DMS53 (cell line): ENCODE measurements around the gene LMO4.

ENCODE experiments used
- DNase-seq: peaks from one replicate; lab custom pipeline; 2025; lab: John Stamatoyannopoulos, UW

LMO4 gene

DNA sequence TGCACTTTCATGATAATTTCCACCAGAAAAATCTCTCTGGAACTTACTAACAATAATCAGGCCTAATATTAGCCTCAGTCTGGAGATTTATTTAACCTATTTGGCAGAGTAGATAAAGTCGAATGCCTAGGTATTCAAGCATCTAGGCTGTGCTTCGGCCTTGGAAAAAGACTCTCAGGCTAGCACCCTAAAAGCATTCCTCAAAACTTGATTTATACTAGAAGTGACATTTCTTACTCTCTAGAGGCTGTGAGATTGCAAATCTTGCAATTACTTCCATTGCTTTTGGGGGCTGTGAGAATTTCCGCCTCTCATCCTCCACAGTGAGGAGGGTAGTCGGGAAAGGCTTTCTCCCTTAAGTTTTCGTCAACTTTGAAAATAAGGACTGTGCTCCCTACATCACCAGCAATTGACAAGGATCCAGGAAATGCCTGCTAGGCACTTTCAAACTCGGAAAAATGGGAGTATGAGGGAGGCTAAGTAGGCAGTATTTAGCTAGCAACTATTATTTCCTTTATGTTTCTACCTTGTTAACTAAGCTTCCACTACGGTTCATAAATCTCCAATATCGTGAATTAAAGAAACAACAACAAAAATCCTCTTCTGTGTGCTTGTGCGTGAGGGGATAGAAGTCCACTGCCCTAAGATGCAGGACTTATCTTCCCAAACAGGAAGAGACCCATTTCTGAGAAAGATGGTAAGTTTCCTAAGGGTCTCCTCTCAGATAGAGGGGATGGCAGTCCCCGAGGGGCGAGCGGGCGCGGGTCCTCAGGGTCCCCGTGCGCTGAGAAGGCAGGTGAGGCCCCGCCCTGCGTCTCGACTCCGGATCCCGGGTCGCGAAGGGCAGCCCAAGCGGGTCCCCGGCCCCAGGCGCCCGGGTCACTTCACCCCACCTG, 1.1 kb upstream of the LMO4 start:
- peak; percentile 60 for DNase-seq

- peak; percentile 85 for DNase-seq
These were observed 408 bp downstream of the LMO4 start for GRCh38 chr1:87329051-87329525.

- DNase-seq = peak; percentile 63
These were observed 911 bp downstream of the LMO4 start for GRCh38 chr1:87329526-87330056.

DNA sequence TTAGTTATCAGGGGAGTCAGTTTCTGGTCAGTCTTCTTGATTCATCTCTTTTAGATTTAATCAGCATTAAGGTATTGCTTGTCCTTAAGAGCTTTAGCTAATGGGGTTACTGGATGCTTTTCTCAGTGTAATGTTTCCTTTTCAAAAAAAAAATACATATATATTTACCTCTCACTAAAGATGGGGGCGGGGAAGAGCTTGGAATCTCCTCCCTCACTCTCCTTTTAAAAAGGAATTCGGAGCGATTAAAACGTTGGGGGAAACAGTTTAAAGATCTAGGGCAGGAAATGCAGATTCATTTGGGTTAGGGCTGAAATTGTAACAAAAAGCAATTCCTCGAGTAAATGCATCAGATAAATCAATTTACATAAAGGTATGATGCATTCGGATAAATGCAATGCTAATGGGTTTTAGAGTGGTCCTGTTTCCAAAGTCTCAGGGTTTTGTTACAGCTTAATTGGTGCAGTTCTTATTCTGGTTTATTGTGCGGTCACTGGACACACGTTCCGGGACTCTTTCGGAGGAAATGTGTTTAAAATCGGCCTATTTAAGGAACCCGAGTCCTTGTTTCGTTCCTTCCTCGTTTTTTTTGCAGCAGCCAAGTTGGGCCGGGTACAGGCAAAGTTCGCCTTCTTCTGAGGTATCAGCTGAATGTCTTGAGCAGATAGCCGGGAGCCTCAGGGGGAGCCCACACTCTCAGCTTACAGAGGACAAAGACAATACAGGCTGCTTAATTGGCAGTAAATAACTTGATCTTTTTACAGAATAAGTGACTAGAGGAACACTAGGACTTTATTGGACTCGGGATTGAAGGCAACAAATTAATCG, 1.6 kb downstream of the LMO4 start:
- DNase-seq = peak; percentile 54

GRCh38 chr1:87330885-87331364, 2.2 kb downstream of the LMO4 start:
- no peak for DNase-seq

- DNase-seq = peak; percentile 93
These were observed 2.9 kb downstream of the LMO4 start for GRCh38 chr1:87331365-87332241.

DNA sequence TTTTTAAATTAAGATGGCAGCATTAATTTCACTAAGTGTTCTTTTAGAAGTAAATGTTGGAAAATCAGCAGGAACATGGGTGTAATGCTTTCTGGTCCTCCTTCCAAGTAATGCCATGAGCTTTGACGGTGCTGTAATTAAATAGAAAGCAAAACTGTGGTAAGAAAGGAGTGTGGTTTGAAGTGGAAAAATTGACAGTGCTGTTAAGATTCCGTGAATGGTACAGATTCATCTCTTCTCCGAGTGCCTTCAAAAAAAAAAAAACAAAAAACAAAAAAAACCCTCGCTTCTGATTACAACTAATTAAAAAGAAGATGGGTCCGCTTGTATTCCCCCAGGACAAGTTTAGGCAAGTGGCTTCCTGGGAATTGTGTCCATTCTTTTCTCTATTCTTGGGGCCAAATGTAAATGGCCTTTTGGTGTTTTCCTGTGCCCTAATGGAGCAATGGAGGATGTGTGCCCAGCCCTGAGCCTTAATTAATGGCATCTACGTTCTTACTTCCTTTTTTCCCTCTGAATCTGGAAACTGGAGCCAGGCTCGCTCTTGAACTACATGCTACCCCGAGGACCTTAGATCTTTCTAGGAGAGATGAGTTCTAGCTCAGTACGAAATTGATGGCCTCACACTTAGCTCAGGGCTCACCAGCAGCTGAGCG, 5.1 kb downstream of the LMO4 start:
- no peak for DNase-seq

GRCh38 chr1:87334351-87335174, 5.9 kb downstream of the LMO4 start:
- DNase-seq = peak; percentile 44

DNA sequence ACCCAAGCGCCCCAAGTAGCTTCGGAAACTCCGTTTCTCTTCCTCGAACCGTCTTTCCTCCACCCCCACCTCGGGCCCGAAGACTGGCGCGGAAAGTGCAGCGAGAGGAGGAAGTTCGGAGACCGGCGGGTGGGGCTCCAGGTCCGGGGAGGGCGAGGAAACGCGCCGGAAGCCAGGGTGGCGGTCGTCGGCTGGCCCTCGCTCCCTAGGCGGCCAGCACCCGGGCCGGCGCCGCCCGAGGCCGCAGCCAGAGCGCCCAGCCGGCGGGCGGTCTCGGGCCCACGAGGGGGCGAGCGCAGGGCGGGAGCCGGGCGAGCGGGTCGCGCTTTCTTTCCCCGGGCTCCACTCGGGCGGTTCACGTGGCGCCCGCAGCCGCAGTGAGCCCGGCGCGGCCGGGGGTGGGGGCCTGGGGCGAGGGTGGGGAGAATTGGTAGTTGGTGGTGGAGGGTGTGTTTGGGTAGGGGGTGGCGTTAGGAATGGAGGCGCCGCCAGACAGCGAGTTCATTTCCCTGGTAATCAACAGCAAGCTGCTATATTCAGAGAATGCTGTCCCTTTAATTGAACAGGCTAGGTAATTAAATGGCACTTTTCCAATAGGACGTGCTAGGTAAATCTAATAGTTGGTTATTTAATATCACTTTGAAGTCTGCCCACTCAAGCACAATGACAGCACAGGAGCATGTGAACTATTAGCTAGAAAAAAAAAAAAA, 6.7 kb downstream of the LMO4 start:
- peak; percentile 82 for DNase-seq

DNA sequence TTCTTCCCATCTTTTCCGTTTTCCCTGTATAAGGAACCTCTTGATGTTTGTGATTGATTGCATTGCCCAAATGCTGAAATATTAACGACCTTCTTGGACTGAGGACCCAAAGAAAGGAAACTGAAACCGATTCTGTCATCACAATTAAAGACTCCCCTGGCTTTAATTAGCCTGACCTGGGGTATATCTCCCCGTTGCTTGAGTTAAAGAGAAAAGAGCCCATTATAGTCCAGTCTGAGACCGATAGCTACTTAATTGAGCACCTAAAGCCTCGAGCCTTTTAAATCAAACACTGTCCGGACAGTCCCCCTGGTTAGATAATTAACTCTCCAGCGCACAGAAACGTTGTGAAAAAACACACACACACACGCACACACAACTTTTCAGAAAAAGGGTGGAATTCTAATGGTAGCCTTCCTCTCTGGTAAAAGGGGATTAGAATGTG, 8.0 kb downstream of the LMO4 start:
- DNase-seq = no peak

GRCh38 chr1:87337606-87338005, 8.9 kb downstream of the LMO4 start:
- no peak for DNase-seq

GRCh38 chr1:87338566-87338965, 9.9 kb downstream of the LMO4 start:
- DNase-seq = no peak

DNA sequence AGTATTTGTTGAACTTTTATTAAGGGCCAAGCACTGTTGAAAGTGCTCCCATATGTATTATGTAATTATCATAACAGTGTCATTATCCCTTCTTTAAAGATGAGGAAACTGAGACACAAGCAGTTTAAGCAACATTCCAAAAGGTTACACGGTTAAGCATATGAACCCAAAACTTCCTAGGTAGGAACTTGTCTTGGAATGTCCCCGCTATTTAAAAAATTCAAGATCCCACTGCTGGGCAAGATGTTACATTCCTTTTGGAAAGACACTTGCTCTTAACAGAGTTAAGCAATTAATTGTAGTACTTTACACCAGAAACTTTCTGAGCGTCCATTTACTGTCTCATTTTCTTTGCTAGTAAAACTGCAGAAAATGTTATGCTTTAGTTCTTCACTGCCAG, 15.6 kb downstream of the LMO4 start:
- no peak for DNase-seq

DNA sequence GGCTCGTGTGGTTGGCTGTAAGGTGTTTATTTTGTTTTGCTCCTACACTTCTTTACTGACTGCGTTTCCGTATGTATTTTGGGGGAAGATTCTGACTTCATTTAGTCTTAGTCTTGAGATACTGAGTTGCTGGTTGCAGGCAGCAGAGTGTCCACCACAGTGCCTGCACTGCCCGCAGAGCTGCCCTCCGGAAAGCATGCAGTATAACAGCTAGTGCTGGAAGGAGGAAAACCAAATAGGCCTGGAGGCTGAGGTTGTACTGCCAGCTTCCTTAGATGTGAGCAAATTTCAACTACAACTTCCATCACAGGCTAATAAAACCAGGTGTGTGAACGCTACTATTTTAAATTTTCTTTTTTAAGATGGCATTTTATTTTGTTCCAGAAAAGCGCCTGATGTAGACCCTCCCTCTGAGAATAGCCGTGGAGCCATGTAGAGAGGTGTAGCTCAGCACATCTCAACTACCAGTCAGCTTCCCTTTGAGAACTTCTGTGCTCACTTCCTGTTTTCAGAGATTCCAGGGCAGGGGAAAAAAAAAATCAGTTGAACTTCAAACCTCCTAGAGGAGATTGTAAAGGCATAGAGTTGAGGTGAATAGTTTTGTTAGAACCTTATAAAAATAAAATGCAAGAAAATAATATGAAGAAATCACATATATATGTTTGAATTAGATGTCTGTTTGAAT, 17.6 kb downstream of the LMO4 start:
- DNase-seq = no peak

- DNase-seq = no peak
These were observed 19.8 kb downstream of the LMO4 start for GRCh38 chr1:87348341-87349019.

- no peak for DNase-seq
These were observed 20.4 kb downstream of the LMO4 start for GRCh38 chr1:87349036-87349435.

DNA sequence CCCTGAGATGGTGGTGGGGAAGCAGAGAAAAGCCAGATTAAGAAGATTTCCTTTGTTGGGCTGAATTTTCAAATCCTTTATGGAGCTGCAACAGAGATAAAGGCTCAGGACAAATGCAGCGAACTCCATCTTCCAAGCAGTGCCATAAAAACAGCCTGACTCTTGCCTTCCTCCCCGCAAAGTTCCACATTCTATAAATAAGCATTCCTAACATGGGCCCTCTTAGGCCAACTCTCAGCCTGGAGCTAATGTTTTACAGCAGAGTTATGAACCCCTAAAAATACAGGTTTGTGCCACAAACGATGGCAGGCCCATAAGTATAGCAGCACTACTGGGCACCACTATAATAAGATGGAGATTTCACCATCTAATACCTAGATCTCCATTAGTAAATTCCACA, 27.2 kb downstream of the LMO4 start:
- DNase-seq = no peak

DNA sequence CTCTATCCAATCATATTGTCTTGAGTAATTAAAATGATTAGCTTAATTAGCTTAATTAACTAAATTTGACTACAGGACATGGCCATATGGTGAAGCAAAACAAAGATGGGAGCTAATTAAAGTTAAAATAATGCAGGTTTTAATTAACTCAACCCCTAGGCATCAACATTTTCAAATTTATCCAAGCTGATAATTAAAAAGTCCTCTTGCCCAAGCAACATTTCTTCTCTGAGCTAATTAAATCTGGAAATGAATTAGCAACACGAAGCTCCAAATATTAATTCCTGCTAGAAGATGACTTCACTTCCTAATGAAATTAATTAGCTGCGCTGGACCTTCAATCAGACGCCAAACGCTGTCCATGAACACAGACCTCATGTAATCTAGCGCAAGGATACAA, 27.9 kb downstream of the LMO4 start:
- no peak for DNase-seq
